ENCODE results near the gene KRTAP4-6.
"Not testable (repeated sequence)": the region's sequence is repeated elsewhere in the genome, so short reads cannot be mapped to it uniquely, and the experiment has no call there.

Gene KRTAP4-6

GRCh38 chr17:41104386-41105038, 35.8 kb downstream of the KRTAP4-6 start:
- not testable (repeated sequence) for DNase-seq

- DNase-seq: no peak
These were observed 36.4 kb downstream of the KRTAP4-6 start for GRCh38 chr17:41103896-41104295.

GRCh38 chr17:41101586-41102259, 38.6 kb downstream of the KRTAP4-6 start, which contains the start of gene KRTAP4-16:
Gene KRTAP4-16, minus strand, starts transcription at chr17:41102209. Its CDS starts 0 bp downstream, at chr17:41102209.
- no peak for DNase-seq

- not testable (repeated sequence) for DNase-seq
These were observed 40.5 kb downstream of the KRTAP4-6 start for GRCh38 chr17:41099682-41100480.

GRCh38 chr17:41098481-41098880, 41.9 kb downstream of the KRTAP4-6 start:
- DNase-seq: no peak

- DNase-seq: no peak
These were observed 42.3 kb downstream of the KRTAP4-6 start, which contains the start of gene KRTAP4-8 for GRCh38 chr17:41098042-41098441. Gene KRTAP4-8, minus strand, starts transcription at chr17:41098142. Its CDS starts 58 bp downstream, at chr17:41098084.

GRCh38 chr17:41096055-41096454, 44.3 kb downstream of the KRTAP4-6 start:
- DNase-seq: no peak

Data from NCI-H2029 (cell line).